Measurements from ENCODE around the gene HMGN1.

The HMGN1 gene

DNA sequence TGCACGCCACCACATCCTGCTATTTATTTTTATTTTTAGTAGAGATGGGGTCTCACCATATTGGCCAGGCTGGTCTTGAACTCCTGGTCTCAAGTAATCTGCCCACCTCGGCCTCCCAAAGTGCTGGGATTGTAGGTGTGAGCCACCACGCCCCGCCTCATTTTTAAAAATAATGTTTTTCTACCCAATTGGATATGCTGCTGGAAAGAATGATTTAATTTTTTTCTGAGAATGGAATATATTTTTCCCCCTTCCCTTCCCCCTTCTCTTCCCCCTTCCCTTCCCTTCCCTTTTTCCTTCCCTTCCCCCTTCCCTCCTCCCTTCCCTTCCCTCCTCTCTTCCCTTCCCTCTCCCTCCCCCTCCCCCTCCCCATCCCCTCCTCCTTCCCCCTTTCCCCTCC is 17.7 kb upstream of the HMGN1 start:
- DNase-seq: no peak

DNA sequence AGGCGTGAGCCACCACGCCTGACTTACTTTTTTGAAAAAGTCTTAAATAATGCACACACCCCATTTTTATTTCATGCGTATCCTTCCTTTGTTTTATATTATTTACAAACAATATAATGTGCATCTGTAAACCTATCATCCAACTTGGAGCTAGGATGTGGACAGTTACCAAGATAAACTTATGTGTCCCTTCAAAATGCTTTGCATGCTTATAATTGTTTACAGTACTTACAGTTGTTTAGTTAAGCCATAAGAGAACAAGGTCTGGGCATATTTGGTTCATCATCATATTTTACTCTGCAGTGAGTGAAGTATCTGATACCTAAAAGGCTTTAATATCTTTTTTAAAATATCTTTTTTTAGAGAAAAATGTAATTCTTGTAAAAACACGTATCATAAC is 16.1 kb upstream of the HMGN1 start:
- no peak for DNase-seq

DNA sequence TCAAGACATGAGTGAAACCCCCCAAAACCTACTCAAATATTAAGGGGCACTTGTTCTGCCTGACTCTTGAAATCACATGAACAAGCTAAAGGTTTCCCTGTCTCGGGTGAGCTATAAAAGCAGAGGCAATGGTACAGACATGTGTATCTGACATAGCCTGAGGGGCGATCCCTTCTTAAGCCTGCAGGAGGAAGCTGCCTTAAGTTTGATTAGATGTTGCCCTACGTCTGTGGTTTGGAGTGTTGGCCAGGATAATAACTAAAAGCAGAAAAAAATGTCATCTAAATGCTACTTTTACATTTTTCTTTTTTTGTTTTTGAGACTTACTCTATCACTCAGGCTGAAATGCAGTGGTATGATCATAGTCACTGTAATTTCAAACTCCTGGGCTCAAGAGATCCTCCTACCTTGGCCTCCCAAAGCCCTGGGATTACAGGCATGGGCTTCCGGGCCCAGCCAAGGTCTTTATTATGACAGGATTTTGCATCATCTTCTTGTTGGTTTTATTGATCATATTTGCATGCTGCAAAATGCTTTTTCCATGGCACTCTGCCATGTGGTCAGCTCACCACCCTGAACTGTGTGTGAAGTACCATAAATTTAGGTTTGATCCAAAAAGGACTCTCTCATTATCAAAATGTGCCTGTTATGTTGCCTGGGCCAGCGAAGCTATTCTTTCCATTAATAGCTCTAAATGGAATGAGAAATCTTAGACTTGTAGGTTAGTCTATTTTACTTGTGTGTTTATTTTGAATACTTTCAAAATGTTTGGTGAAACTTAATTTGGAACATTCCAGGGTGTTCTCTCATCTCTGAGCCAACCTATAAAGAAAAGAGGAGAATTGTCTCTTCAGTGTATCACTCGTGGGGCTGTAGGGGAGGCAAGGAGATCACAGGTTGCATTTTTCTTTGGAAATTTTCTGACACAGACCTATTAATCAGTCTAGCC is 15.0 kb upstream of the HMGN1 start:
- no peak for DNase-seq

DNA sequence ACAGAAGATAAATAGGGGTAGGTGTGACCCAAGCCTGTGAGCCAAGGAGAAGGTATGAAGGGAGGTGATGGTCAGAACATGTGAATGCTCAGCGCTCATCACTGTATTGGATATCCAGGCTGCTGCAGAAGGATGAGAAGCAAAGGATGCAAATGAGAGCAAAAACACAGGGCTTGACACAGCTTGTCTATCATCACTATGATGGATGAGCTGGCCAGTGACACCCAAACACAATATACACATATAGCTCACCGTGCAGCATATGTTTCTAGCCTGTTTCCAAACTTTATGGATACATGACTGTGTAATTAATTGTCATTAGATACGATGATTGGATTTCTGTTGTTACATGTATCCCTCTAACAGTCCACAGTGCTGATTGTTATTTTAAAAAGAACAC is 13.8 kb upstream of the HMGN1 start:
- DNase-seq: no peak

DNA sequence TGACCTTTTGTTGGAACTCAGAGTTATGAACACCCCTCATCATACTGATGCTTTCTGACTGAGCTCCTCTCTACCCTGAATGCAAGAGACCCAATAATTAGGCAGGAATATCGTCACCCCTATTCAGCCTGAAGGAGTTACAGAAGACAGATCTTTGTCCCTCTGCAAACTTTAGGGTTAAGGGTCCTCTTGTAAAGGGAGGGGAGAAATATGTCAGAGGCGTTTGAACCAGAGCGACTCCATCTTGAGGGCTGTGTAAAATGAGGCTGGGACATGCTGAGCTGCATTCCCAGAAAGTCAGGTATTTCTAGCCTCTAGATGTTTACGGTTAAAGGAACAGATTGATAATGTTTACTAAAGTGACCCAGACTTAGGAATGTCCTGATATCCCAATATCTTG is 10.5 kb upstream of the HMGN1 start:
- DNase-seq: no peak

DNA sequence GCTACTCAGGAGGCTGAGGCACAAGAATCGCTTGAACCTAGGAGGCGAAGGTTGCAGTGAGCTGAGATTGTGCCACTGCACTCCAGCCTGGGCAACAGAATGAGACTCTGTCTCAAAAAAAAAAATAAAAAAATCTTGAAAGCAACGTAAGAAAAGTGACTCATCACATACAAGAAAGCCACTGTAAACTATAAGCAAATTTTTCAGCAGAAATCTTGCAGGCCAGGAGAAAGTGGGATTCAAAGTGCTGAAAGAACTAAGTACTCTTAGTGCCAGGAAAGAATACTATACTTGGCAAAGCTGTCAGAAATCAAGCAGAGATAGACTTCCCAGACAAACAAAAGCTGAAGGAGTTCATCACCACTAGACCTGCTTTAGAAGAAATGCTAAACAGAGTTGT is 4.4 kb upstream of the HMGN1 start:
- DNase-seq: no peak

DNA sequence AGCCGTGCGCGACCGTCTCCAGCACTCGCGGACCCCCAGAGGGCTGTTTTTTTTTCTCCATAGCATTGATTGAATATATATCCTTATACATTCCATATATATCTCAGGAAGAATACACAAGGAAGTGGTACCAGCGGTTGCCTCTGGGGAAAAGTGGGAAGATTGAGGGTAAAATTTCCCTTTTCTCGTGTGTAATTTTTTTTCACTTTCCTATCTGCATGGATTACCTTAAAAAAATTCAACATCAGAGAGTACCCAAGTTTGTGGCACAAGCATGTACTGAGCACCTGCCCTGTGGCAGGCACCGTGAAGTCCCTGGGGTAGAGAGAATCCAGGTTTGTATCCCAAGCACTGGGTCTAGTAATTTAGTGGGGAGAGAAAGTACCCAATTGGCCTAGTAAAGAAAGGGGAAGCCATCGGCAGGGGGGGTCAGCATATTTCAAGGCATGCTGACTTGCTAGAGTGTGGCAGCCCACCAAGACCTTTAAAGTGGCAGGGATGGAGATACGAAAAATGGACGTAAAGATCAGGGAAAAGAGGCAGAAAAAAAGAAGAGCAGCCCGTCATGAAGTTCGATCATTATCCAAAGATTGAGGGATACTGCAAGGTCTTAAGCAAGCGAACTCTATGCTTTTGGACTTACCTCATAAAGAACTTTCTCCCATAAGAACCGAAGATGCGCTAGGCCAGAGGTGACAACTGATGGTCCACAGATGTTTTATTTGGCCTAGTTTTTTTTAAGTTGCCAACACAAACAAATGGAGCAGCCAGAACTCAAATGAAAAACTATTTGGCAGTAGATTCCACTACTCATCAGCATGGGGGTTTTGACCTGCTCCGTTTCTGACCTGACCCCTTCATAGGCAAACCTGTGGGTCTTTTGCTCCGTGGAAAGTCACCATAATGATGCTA is 1.5 kb upstream of the HMGN1 start:
- DNase-seq: no peak

DNA sequence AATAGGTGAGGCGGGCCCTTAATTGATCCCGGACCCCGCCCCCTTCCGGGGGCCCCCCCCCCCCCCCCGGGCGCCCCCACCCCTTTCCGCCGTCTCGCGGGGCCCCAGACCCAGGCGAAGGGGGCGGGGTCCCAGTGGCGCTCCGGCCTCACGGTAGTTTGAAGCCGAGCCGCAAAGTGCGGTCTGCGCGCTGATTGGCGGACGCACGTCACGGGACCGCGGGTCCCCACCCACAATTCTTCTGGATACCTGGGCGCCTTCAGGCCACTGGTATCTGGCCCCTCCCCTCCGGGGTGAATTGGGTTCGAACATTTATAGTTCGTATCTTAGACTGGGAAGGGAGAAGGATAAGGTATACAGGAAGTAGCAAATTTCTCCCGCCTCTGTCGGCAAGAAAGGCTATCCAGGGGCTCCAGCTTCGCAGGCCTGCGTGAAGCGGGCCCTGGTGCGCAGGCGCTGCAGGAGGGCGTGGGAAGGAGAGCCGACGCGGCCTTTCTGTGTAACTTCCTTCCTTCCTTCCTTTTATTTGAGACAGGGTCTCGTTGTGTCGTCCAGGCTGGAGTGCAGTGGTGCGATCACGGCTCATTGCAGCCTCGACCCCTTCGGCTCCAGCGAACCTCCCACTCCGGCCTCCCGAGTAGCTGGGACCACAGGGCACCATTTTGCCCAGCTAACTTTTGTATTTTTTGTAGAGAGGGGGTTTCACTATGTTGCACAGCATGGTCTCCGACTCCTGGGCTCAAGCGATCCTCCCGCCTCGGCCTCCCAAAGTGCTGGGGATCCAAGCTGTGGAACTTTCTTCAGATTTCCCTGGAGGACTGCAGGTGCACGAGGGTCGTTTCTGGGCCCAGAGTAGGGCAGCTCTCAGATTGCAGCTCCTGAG is 564 bp upstream of the HMGN1 start:
- peak; percentile 90 for DNase-seq

DNA sequence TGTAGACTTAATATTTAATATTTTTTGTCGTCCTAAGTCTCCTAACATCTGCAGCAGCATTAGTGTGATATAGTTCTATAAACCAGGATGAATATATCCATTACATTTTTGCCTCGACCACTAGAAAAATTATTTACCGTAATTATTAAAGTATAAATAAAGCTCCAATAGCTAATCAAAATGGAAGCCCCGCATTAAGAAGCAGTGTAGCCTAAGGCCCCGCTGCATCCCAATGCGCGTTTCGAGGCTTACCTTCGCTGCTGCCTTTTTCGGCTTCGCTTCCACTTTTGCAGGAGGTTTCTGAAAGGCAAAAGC is 891 bp downstream of the HMGN1 start:
- DNase-seq: no peak

DNA sequence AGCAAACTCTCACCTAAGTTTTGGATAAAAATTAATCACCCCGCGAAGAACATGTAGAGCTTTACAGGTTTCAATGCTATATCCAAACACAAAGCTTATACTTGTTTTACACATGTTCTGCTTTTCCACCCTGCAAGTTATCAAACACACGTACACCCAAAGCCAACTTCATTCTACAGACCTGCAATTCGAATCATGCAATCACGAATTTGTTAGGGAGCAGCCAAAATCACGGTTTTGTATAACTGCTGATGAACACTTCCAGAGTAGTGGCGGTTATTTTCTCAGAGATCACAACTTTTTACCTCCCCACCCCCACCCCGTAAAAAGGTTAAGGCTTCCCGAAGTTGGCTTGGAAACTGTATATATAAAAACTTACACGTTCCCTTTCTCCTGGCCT is 1.4 kb downstream of the HMGN1 start:
- DNase-seq: no peak

DNA sequence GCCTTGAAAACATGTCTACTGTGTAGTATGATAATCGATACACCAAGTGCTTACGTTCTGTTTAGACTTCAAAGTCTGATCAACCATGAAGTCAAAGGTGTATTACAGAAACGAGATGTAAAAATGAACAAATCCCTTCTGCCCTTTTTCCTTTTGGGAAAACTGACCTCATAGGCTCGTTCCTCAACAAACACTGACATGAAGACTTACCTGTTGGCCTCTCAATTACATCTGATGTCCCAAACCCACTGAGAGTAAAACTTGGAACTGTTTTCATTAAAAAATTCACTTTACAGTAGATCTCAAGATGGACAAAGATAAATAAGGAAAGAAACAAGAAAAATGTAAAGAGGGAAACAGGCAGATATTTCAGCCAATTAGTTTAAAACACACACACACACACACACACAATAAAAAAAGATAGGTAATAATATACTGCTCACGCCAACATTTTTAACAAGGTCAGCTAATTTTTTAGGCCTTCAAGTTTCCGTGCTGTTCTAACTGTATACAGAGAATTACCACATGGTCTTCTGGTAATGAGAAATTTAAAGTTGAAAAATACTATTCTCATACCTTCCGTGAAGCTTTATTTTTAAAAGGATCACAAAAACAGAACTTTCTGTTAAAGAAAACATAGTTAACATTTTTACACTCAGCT is 2.1 kb downstream of the HMGN1 start:
- no peak for DNase-seq

DNA sequence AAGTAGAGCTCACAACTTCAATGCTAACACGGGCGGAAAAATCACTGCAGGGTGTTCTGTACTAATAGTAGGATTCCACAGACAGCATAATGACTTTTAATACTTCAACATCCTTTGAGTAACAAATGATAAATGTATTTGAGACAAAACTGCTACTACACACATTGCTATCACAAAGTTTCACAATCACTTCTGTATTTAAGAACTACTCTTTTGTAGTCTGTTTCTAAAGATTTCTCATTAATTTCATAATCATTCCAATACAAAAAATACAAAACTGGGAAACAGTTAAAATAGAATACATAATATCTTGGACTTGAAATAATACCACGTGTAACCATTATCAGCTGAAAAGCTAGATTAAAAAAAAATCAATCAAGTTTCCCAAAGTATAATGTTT is 2.7 kb downstream of the HMGN1 start:
- no peak for DNase-seq

DNA sequence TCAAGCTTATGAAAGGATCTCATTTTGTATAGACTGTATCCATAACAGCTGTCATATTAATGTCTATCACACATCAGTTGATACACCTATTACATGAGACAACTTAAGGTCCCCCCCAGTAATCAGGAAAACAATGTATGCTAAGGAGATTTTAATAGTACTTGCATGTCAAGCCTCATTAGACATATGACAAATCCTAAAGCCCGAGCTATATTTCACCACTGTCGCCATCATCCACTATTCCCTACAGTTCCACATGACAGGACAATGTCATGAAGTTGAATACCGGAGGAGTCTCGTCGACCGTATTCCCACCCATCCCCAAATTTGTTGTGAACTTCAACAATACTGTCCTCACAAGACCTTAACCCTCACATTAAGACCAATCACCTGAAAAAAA is 3.4 kb downstream of the HMGN1 start:
- DNase-seq: peak; percentile 17

DNA sequence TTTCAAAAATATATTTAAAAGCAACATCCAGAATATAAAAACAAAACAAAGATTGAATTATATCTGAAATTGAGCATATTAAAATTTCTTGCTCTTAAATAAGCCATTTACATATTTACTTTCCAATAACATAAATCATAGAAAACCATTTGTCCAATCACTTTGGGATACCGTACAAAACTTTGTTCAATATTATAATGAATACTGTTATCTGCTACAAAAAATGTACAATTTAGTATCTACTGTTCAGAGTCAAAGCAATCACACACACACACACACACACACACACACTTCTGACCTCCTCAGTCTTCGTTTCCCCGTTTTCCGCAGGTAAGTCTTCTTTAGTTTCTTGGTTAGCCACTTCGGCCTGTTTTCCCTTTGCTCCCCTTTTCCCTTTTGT is 4.0 kb downstream of the HMGN1 start:
- DNase-seq: no peak

DNA sequence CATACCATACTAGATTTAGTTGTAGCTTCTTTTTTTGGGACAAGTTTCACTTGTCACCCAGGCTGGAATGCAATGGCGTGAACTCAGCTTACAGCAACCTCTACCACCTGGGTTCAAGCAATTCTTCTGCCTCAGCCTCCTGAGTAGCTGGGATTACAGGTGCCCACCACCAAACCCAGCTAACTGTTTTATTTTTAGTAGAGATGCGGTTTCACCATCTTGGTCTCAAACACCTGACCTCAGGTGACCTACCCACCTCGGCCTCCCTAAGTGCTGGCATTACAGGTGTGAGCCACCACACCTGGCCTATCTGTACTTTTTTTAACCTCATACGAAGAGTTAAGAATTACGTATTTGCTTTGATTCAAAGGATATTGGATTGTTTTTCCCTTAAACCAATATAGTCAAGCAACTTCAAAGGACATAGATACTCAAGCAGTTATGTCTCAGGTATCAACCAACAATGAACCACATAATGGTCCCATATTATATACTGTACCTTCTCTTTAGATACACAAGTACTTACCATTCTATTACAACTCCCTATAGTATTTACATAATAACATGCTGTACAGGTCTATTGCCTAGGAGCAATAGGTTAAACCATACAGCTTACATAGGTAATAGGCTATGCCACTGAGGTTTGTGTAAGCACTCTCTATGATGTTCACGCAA is 7.5 kb downstream of the HMGN1 start:
- no peak for DNase-seq

DNA sequence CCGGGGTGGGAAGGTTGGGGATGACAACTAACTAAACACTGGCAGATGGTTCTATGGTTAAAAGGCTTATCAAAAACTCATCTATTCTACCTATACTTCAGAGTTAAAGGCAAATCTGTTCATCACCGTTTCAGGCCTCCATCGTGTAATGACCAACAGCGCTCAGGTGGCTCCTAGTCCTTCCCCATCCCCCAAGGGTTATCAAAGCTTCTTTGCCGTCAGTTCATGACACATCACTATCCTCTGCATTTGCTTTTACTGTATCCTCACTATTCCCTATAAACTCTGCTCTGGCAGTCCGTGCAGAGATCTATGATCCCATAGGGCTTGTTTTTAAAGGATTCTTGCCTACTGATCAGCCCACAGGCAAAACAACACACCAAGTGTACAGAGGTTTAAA is 8.2 kb downstream of the HMGN1 start:
- DNase-seq: no peak

DNA sequence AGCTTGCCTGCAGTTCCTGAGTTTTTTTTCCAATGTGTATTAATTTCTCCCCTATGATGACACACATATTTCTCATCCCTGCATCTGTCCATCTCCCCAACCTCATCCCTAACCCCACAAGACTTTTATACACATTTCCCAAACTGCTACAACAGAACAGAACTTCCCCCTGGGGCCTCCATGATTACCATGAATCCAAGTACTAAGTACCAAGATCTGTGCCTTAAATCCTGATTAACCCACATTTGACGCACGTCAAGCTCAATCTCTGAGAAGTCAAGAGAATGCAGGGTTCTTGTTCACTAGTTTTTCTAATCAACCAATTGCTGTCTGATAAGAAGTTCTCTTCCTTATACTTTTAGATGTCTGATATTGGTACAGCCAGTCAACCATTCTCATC is 9.7 kb downstream of the HMGN1 start:
- no peak for DNase-seq

DNA sequence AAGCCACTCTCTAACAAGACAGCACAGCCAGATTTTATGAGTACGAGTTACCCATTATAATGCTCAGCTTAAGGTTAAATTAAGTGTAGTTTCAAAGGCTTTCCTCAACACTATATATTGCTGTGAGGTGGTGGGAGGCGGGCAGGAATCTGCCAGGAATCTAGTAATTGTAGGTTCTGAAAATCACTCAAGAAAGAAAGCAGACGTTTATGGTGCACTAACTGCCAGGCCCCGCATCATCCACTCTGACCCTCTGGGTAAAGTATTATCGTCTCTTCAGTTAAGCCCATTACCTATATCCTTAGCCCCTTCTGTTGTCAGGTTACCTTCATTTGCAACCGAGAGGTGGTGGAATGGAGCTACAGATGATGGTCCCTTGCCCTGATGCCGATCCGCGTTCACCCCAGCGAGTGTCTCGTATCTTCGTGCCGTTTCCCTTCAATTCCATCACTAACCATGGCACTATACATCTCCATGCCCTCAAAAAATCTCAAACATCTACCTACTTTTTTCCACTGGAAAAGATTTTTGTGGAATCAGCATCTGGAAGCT is 12.4 kb downstream of the HMGN1 start:
- DNase-seq: no peak

DNA sequence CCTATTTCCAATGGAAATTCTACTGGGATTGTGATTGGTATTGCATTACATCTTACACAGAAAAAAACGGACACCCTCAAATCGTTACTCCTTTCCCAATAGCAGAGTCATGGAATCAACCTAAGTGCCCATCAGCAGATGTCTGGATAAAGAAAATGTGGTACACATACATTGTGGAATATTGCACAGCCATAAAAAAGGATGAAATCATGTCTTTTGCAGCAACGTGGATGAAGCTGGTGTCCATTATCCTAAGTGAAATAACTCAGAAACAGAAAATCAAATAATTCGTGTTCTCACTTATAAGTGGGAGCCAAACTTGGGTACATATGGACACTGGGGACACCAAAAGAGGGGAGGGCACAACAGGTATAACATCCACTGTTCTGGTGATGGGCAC is 14.3 kb downstream of the HMGN1 start:
- DNase-seq: no peak

DNA sequence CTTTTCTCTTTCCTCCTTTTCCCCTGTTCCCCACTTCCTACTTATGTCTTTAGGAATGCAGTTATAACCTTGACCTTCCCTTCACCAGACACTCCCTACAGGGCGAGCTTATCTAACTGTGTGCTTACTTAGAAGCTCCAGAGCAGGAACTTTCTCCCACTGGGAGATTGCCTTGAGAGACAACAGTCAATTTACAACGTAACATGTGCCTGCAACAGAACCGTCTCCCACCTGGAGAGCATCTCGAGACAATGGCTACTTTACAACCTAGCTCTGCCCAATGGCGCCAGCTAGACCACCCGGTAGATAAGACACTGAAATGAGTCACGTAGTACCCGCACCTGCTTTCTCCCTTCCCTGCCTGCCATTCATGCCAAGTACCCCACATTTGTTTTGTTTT is 16.7 kb downstream of the HMGN1 start:
- no peak for DNase-seq

DNA sequence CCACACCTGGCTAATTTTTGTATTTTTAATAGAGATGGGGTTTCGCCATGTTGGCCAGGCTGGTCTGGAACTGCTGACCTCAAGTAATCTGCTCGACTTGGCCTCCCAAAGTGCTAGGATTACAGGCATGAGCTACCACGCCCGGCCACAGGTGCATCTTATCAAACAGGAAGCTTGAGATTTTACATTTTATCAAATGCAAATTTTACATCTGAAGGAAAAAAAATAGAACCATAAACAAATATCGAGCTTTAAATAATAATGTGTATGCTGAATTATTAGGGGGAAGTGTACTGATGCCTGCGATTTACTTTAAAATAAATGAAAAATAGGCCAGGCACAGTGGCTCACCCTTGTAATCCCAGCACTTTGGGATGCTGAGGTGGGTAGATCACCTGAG is 18.9 kb downstream of the HMGN1 start:
- DNase-seq: no peak

DNA sequence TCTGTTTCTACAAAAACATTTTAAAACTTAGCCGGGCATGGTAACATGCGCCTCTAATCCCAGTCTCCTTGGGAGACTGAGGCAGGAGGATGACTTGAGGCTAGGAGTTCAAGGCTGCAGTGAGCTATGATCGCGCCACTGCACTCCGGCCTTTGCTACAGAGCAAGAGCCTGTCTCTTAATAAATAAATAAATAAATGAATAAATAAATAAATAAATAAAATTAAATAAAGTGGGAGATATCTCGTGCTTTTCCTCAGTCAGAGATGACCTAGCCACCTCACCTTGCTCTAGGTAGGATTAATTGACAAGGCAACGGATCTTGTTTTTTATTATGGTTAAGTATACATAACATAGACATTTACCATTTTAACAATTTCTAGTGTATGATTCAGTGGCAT is 21.2 kb downstream of the HMGN1 start:
- DNase-seq: no peak

Measured in kidney glomerular epithelial cell (primary cell).